GM12878 (cell line): ENCODE measurements around the gene HM13. TPM values are rescaled to one million over a fixed set of nuclear protein-coding genes. Genes with fewer than 3 reads are reported as not detected.

Experiments
- ATAC-seq: fragments of 200-7000 bp; cut with Tn5 transposase; 3 replicates; pipeline ENCODE4 v1.9.1; 2020; ENCODE audit warnings: mild to moderate bottlenecking, moderate library complexity
- Bru-seq: library from RNA; stranded (reverse); fragments of 400-500 nt; gene quantifications from one replicate; lab custom pipeline; 2021; lab: Mats Ljungman, UMichigan
- BruChase-seq, 2 experiments: library from RNA; stranded (reverse); fragments of 400-500 nt; gene quantifications; one replicate each; lab custom pipeline; 2021; lab: Mats Ljungman, UMichigan
- BruUV-seq: library from RNA; stranded (reverse); fragments of 400-500 nt; replicated peaks from 2 replicates; lab custom pipeline; 2021; lab: Mats Ljungman, UMichigan
- CTCF ChIA-PET: fragments of 300-600 bp; sonication (Branson Sonifier 250); formaldehyde crosslinking; extraction: SDS; loops from one replicate; lab custom pipeline; 2021; ENCODE audit warnings: inconsistent platforms; lab: Yijun Ruan, JAX
- POLR2A ChIA-PET: fragments of 350-600 bp; formaldehyde crosslinking; extraction: SDS; loops from one replicate; lab custom pipeline; 2021; ENCODE audit warnings: inconsistent platforms; lab: Charles Lee
- RAD21 ChIA-PET: fragments of 300-600 bp; sonication (Branson Sonifier 250); formaldehyde crosslinking; loops from one replicate; lab custom pipeline; 2023; ENCODE audit warnings: antibody characterized with exemption; ENCODE audit not compliant: unreplicated experiment; lab: Charles Lee
- SMC1A ChIA-PET: fragments of 300-600 bp; sonication (Branson Sonifier 250); formaldehyde crosslinking; loops from one replicate; lab custom pipeline; 2023; ENCODE audit not compliant: unreplicated experiment, uncharacterized antibody; lab: Charles Lee
- DNase-seq: peaks from one replicate; pipeline ENCODE4 v3.0.0-alpha.2; 2011; ENCODE audit warnings: low read depth, low spot score
- FAIRE-seq: peaks from 3 replicates; lab custom pipeline; 2011; peaks lifted over from hg19 to GRCh38; lab: Jason Lieb, UNC
- H2AFZ ChIP-seq: 2 replicates; pipeline ENCODE4 v1.6.0; 2011; ENCODE audit warnings: low read depth, low read length, control low read depth; ENCODE audit not compliant: control insufficient read depth
- H3K27ac ChIP-seq: 2 replicates; pipeline ENCODE4 v1.5.1; 2011; ENCODE audit warnings: control low read depth; ENCODE audit not compliant: control insufficient read depth, insufficient read depth
- H3K27me3 ChIP-seq, 2 experiments: replicated peaks in 1 of 2; 2 replicates each; pipeline versions ENCODE4 v1.6.0 to v1.6.1; 2011; ENCODE audit warnings: low read length in 1 of 2; ENCODE audit not compliant: control insufficient read depth in 2 of 2, insufficient read depth in 2 of 2
- H3K36me3 ChIP-seq, 2 experiments: 2 replicates each; pipeline ENCODE4 v1.5.1; 2011; ENCODE audit warnings: low read length in 1 of 2; ENCODE audit not compliant: control insufficient read depth in 2 of 2, insufficient read depth in 2 of 2
- H3K4me1 ChIP-seq: 2 replicates; pipeline ENCODE4 v1.6.1; 2011; ENCODE audit warnings: mild to moderate bottlenecking, low read length, moderate library complexity, mixed read lengths; ENCODE audit not compliant: control insufficient read depth, insufficient read depth
- H3K4me2 ChIP-seq: 2 replicates; pipeline ENCODE4 v1.6.0; 2011; ENCODE audit warnings: control low read depth; ENCODE audit not compliant: control insufficient read depth, insufficient read depth
- H3K4me3 ChIP-seq: fragments of 200-600 bp; sonication (generic); 2 replicates; pipeline ENCODE4 v1.5.1; 2016
- H3K79me2 ChIP-seq: 2 replicates; pipeline ENCODE4 v1.6.0; 2011; ENCODE audit warnings: low read length; ENCODE audit not compliant: control insufficient read depth, insufficient read depth
- H3K9ac ChIP-seq: 2 replicates; pipeline ENCODE4 v1.8.0; 2011; ENCODE audit warnings: low read length, control low read depth, mixed read lengths; ENCODE audit not compliant: control insufficient read depth, insufficient read depth
- H3K9me3 ChIP-seq: replicated peaks from 3 replicates; pipeline ENCODE4 v1.5.1; 2011; ENCODE audit warnings: mild to moderate bottlenecking, low read length; ENCODE audit not compliant: control insufficient read depth, insufficient read depth
- H4K20me1 ChIP-seq: 2 replicates; pipeline ENCODE4 v1.6.0; 2011; ENCODE audit not compliant: control insufficient read depth, insufficient read depth
- ATF2 ChIP-seq: IDR thresholded peaks from 2 replicates; pipeline ENCODE4 v1.6.1; 2012; ENCODE audit warnings: low read length, inconsistent platforms
- CHD1 ChIP-seq: IDR thresholded peaks from 2 replicates; pipeline ENCODE4 v1.6.1; 2012; ENCODE audit warnings: low read depth, low read length, improper control_type of control experiment
- CREM ChIP-seq: IDR thresholded peaks from 2 replicates; pipeline ENCODE4 v1.6.1; 2014; ENCODE audit warnings: antibody characterized with exemption, low read depth
- CTCF ChIP-seq, 3 experiments: IDR thresholded peaks in 2 of 3; conservative IDR thresholded peaks in 1 of 3; 2 replicates each; pipeline ENCODE4 v1.5.1; 2011; ENCODE audit warnings: low read depth in 3 of 3, low read length in 3 of 3, mild to moderate bottlenecking in 3 of 3, control low read depth in 2 of 3, moderate library complexity in 2 of 3, inconsistent platforms in 1 of 3, mixed read lengths in 1 of 3; ENCODE audit not compliant: control insufficient read depth in 2 of 3, insufficient read depth in 1 of 3; ENCODE audit errors: extremely low read depth in 1 of 3
- FOXK2 ChIP-seq: fragments of 450-650 bp; IDR thresholded peaks from 2 replicates; pipeline ENCODE4 v1.6.1; 2017; ENCODE audit warnings: mild to moderate bottlenecking, moderate library complexity
- HCFC1 ChIP-seq: fragments of 150-350 bp; IDR thresholded peaks from 2 replicates; pipeline ENCODE4 v1.6.1; 2014; ENCODE audit warnings: low read length
- IKZF2 ChIP-seq, 2 experiments: fragments of 450-650 bp; IDR thresholded peaks; 2 replicates each; pipeline ENCODE4 v1.6.1; 2017; ENCODE audit warnings: mild to moderate bottlenecking in 2 of 2, moderate library complexity in 2 of 2
- NBN ChIP-seq: fragments of 450-650 bp; IDR thresholded peaks from 2 replicates; pipeline ENCODE4 v1.6.1; 2016
- NFIC ChIP-seq: IDR thresholded peaks from 2 replicates; pipeline ENCODE4 v1.6.1; 2012; ENCODE audit warnings: low read depth, mild to moderate bottlenecking, inconsistent platforms, low read length, moderate library complexity
- NFYB ChIP-seq: IDR thresholded peaks from 2 replicates; pipeline ENCODE4 v1.6.1; 2011; ENCODE audit warnings: low read depth, mild to moderate bottlenecking, low read length, improper control_type of control experiment, moderate library complexity; ENCODE audit not compliant: insufficient read depth
- POLR2A ChIP-seq: IDR thresholded peaks from 2 replicates; pipeline ENCODE4 v1.6.1; 2011; ENCODE audit warnings: low read depth, mild to moderate bottlenecking, low read length
- RB1 ChIP-seq: fragments of 450-650 bp; formaldehyde crosslinking; IDR thresholded peaks from 2 replicates; pipeline ENCODE4 v1.6.1; 2017; ENCODE audit warnings: mild to moderate bottlenecking, borderline replicate concordance
- RUNX3 ChIP-seq: IDR thresholded peaks from 2 replicates; pipeline ENCODE4 v1.6.1; 2012; ENCODE audit warnings: low read length, inconsistent platforms
- YBX1 ChIP-seq: fragments of 450-650 bp; IDR thresholded peaks from 2 replicates; pipeline ENCODE4 v1.6.1; 2016; ENCODE audit warnings: antibody characterized with exemption
- YY1 ChIP-seq: IDR thresholded peaks from 2 replicates; pipeline ENCODE4 v1.6.1; 2011; ENCODE audit warnings: low read depth, mild to moderate bottlenecking, low read length
- WGBS: methylation state at CpG from one replicate; pipeline ENCODE4 v1.1.6; 2016; ENCODE audit warnings: low lambda C conversion rate; ENCODE audit not compliant: insufficient replicate concordance, insufficient coverage; ENCODE audit errors: missing lambda C conversion rate; 5-methylcytosine and 5-hydroxymethylcytosine counted together
- in situ Hi-C: fragments of 300-500 bp; cut with MboI; formaldehyde crosslinking; loops from 9 replicates; pipeline ENCODE4 v1.14.3; 2018; ENCODE audit warnings: mixed read lengths
- intact Hi-C: fragments of 100-400 bp; cut with micrococcal nuclease; formaldehyde crosslinking; loops from one replicate; pipeline ENCODE4 v1.14.2; 2022; ENCODE audit not compliant: unreplicated experiment
- long read RNA-seq, 2 experiments: library from polyadenylated mRNA; unstranded; transcript quantifications; one replicate each; pipeline ENCODE4 v2.0.0, GENCODE V29; 2019 to 2020
- polyA minus RNA-seq, 3 experiments: library from RNA; depleted of rRNA, polyadenylated mRNA; stranded (reverse); fragments of >200 nt; gene quantifications; 2 replicates each; pipeline ENCODE4 v1.2.3, GENCODE V29; 2011
- polyA plus RNA-seq, 11 experiments: library from polyadenylated mRNA; depleted of rRNA in 4 of 11; unstranded in 6 of 11; stranded (reverse) in 5 of 11; fragments of >200 nt; fragmentation: Nextera tagmentation in 4 of 11; fragmentation: Illumina TruSeq in 1 of 11; extraction: Ambion mirVana in 4 of 11; extraction: Trizol in 1 of 11; gene quantifications; 1 replicate in 1 of 11; 2 replicates in 10 of 11; pipeline versions ENCODE4 v1.2.1 to v1.2.3, GENCODE V29; 2011 to 2016; ENCODE audit warnings: inconsistent platforms in 2 of 11, missing spikeins in 2 of 11, low read depth in 1 of 11
- total RNA-seq, 4 experiments: library from RNA; depleted of rRNA in 3 of 4; stranded (reverse); fragments of >200 nt in 3 of 4; fragmentation: Illumina TruSeq in 1 of 4; extraction: Trizol in 1 of 4; gene quantifications; 2 replicates each; pipeline versions ENCODE4 v1.2.1 to v1.2.3, GENCODE V29; 2013 to 2021

HM13 gene
- 153 and 154 TPM in 2 replicates for total RNA-seq (2013; cell fraction: nucleolus; rRNA removed)
- total RNA-seq (2014; rRNA removed) (39.6 and 57.8 TPM in 2 replicates), total RNA-seq (2014; rRNA removed; fragmentation: Illumina TruSeq; extraction: Trizol) (59.2 and 62.5 TPM in 2 replicates), total RNA-seq (2021) (106 and 123 TPM in 2 replicates), polyA plus RNA-seq (2011; rRNA removed) (48.7 and 89.4 TPM in 2 replicates), polyA plus RNA-seq (2014; fragmentation: Illumina TruSeq; extraction: Trizol) (66.1 and 74.0 TPM in 2 replicates), polyA plus RNA-seq (2014; fragmentation: Nextera tagmentation; extraction: Ambion mirVana) (10 to 100 TPM in 1 of 2 experiments, 1 to 10 TPM in 1; 4.8 to 17.5 TPM), polyA plus RNA-seq (2014; rRNA removed) (95.2 and 98.5 TPM in 2 replicates), polyA plus RNA-seq (2016; fragmentation: Nextera tagmentation; extraction: Ambion mirVana) (100 to 1,000 TPM; 177 to 185 TPM), polyA minus RNA-seq (2011; rRNA and poly(A)+ RNA removed) (91.0 and 95.2 TPM in 2 replicates), Bru-seq, nascent RNA (percentile 88 among the genes with signal in this experiment), BruChase-seq, experiment 1, labeled RNA remaining after a 6-hour chase (percentile 78 among the genes with signal in this experiment), BruChase-seq, experiment 2, labeled RNA remaining after a 2-hour chase (percentile 85 among the genes with signal in this experiment)
- 80.2 TPM for polyA plus RNA-seq (2011; ENCODE audit: low read depth)
- 77.5 and 90.4 TPM in 2 replicates for polyA plus RNA-seq (2011; cell fraction: cytosol; rRNA removed)
- 105 and 115 TPM in 2 replicates for polyA plus RNA-seq (2011; cell fraction: nucleus; rRNA removed)
- 77.8 and 94.7 TPM in 2 replicates for polyA plus RNA-seq (2012)
- 30.7 and 40.6 TPM in 2 replicates for polyA minus RNA-seq (2011; cell fraction: cytosol; rRNA and poly(A)+ RNA removed)
- 57.9 and 112 TPM in 2 replicates for polyA minus RNA-seq (2011; cell fraction: nucleus; rRNA and poly(A)+ RNA removed)
- long read RNA-seq, experiment 1, transcript HM13-202 (12 exons, 1,606 nt) = major isoform, 69 of 109 reads
- long read RNA-seq, experiment 1, partial matches to known transcripts = 8 of 109 reads
- long read RNA-seq, experiment 1, other reads (novel, unspliced or antisense) = 28 of 109 reads
- long read RNA-seq, experiment 2, transcript HM13-202 (12 exons, 1,606 nt) = major isoform, 6 of 26 reads
- long read RNA-seq, experiment 2, partial matches to known transcripts = 1 of 26 reads
- long read RNA-seq, experiment 2, other reads (novel, unspliced or antisense) = 14 of 26 reads

- ATAC-seq = peak; percentile 83
- peak within 1 kb of the TSS; percentile 85 for H3K27ac ChIP-seq
- no peaks in the 10 kb centered on the region for H3K9me3 ChIP-seq
- ChIA-PET SMC1A (no interaction called here), CTCF (interaction anchor here (0.9 to 1.2 kb wide), 4 partner anchors 30 to 99 kb away, joined by 3 to 6 read pairs (median 4); no protein-coding TSS in a partner anchor), POLR2A (interaction anchor here (0.6 to 0.7 kb wide), 2 partner anchors 60 to 93 kb away, joined by 3 read pairs; no protein-coding TSS in a partner anchor), RAD21 (no interaction called here)
- in situ Hi-C loops = no loop called here
- peak within 1 kb of the TSS; percentile 92 for H3K9ac ChIP-seq
- H4K20me1 ChIP-seq = no peaks in the 10 kb centered on the region
- no peaks in the 10 kb centered on the region for H3K27me3 ChIP-seq
- peak within 1 kb of the TSS; percentile 90 for H3K4me3 ChIP-seq
- peaks cover 45% of the 10 kb centered on the region for H3K79me2 ChIP-seq
- no peak for FAIRE-seq
- under 1% methylated on average over 82 of the region's 86 CpGs for WGBS
- intact Hi-C loops = loop anchor here (2.0 to 5.0 kb wide), 2 partner anchors 98 to 208 kb away; partner anchors contain the start of gene BCL2L1
- H3K4me2 ChIP-seq = peak within 1 kb of the TSS; percentile 85
- BruUV-seq = no TSS peak
- peak; percentile 63 for DNase-seq
- H2AFZ ChIP-seq = peak within 1 kb of the TSS; percentile 97
- H3K36me3 ChIP-seq = 0 out of 4 replicates have a peak, but pooled peaks cover 0 to 2% of the 10 kb centered on the region in 2 experiments
- peaks cover 10% of the 10 kb centered on the region for H3K4me1 ChIP-seq
- TF ChIP-seq NFYB = no peak
- TF ChIP-seq NFIC = no peak
- peak in 1 of 2 experiments; percentile 15; a peak in 1 of 4 replicates for TF ChIP-seq IKZF2 (IDR thresholded peaks at IDR 0.05)
- TF ChIP-seq CREM = peak; percentile 89
- no peak for TF ChIP-seq CHD1
- TF ChIP-seq YBX1 = no peak
- TF ChIP-seq ATF2 = no peak
- peak; percentile 29; the same call in 1 of the 2 replicates for TF ChIP-seq RUNX3
- TF ChIP-seq NBN = 0 out of 2 replicates have a peak, but pooled peaks have one; percentile 18
- peak; percentile 57; the same call in 1 of the 2 replicates for TF ChIP-seq FOXK2
- TF ChIP-seq POLR2A = peak; percentile 100
- peak; percentile 77; the same call in 1 of the 2 replicates for TF ChIP-seq RB1
- TF ChIP-seq YY1 = peak; percentile 63; the same call in 1 of the 2 replicates
- TF ChIP-seq HCFC1 = peak; percentile 56
- TF ChIP-seq CTCF (IDR thresholded peaks at IDR 0.05 in 2 of 3, conservative IDR thresholded peaks at IDR 0.05 in 1 of 3; ENCODE audit: control insufficient read depth in 2 of 3, extremely low read depth in 1 of 3, insufficient read depth in 1 of 3, low read depth in 3 of 3, low read length in 3 of 3) = peak; percentile 90 to 99 (median 99); a peak in 5 of 6 replicates
Observed at GRCh38 chr20:31514154-31515071, at the start of gene HM13. Gene HM13, plus strand, starts transcription at chr20:31514442. Its CDS starts 110 bp downstream, at chr20:31514552.
